ENCODE data around the gene RHOT1. TPM values are rescaled to one million over a fixed set of nuclear protein-coding genes. Genes with fewer than 3 reads are reported as not detected.
A peak's percentile ranks its signal among the peaks of the same experiment; 100 is the strongest.

Gene RHOT1
- total RNA-seq, 1 donor from 2014 or later, result 46.6 TPM

DNA sequence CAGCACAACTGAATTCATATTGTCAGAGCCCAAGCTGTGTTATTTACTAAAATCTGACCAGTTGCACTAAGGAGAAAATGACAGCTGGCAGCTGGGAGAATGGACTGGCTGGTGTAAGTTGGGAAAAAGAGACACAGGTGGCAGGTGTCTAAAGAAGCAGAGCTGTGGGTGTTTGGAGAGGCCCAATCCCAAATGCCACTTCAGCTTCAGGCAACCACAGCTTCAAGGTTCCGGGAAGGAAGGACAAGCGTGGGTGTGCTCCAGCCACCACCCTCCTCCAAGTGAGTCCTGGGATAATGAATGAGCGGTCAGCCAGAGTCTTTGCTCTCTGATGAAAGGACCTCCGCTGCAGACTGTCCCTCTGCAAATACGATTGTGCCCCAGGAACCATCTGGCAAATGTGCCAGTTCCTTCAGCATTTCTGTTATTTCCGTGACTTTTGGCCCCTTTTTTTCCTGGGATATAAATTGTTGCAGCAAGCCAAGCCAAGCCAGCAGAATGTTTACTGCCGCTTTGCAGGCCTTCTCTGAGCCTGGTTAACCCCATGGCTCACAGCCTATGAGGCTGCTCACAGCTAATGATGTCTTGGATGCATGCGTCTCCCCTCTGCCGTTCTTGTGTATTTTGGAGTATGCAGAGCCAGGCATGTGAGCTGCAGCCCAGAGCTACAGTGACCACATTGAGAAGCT is 113.9 kb downstream of the RHOT1 start:
- H3K9me3 ChIP-seq, result no peaks in the 10 kb centered on the region
- no peak overlapping the region for H3K4me3 ChIP-seq
- H3K36me3 ChIP-seq, result no peaks in the 10 kb centered on the region
- DNase-seq (no peak), ATAC-seq (peak; percentile 32)
- no peaks in the 10 kb centered on the region for H3K4me1 ChIP-seq
- no peaks in the 10 kb centered on the region for H3K27me3 ChIP-seq
- H3K27ac ChIP-seq, result no peak overlapping the region
- TF ChIP-seq, protein P1, sequence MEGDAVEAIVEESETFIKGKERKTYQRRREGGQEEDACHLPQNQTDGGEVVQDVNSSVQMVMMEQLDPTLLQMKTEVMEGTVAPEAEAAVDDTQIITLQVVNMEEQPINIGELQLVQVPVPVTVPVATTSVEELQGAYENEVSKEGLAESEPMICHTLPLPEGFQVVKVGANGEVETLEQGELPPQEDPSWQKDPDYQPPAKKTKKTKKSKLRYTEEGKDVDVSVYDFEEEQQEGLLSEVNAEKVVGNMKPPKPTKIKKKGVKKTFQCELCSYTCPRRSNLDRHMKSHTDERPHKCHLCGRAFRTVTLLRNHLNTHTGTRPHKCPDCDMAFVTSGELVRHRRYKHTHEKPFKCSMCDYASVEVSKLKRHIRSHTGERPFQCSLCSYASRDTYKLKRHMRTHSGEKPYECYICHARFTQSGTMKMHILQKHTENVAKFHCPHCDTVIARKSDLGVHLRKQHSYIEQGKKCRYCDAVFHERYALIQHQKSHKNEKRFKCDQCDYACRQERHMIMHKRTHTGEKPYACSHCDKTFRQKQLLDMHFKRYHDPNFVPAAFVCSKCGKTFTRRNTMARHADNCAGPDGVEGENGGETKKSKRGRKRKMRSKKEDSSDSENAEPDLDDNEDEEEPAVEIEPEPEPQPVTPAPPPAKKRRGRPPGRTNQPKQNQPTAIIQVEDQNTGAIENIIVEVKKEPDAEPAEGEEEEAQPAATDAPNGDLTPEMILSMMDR (IDR thresholded peaks at IDR 0.05), result no peak
- intact Hi-C loops (cut with DNase I), result loop anchor here (5.0 kb wide), 1 partner anchor 61 kb away; no protein-coding TSS in a partner anchor

- TF ChIP-seq, protein P1 (IDR thresholded peaks at IDR 0.05), result no peak
- Histone ChIP-seq H3K27ac (no peak overlapping the region), H3K9me3 (no peaks in the 10 kb centered on the region), H3K4me3 (no peak overlapping the region), H3K4me1 (no peaks in the 10 kb centered on the region), H3K27me3 (peaks cover under 1% of the 10 kb centered on the region), H3K36me3 (no peaks in the 10 kb centered on the region)
- intact Hi-C loops (cut with DNase I), result loop anchor here (5.0 kb wide), 1 partner anchor 61 kb away; no protein-coding TSS in a partner anchor
- ATAC-seq (no peak), DNase-seq (no peak)
Measured at GRCh38 chr17:32256701-32257019, 114.4 kb downstream of the RHOT1 start.

DNA sequence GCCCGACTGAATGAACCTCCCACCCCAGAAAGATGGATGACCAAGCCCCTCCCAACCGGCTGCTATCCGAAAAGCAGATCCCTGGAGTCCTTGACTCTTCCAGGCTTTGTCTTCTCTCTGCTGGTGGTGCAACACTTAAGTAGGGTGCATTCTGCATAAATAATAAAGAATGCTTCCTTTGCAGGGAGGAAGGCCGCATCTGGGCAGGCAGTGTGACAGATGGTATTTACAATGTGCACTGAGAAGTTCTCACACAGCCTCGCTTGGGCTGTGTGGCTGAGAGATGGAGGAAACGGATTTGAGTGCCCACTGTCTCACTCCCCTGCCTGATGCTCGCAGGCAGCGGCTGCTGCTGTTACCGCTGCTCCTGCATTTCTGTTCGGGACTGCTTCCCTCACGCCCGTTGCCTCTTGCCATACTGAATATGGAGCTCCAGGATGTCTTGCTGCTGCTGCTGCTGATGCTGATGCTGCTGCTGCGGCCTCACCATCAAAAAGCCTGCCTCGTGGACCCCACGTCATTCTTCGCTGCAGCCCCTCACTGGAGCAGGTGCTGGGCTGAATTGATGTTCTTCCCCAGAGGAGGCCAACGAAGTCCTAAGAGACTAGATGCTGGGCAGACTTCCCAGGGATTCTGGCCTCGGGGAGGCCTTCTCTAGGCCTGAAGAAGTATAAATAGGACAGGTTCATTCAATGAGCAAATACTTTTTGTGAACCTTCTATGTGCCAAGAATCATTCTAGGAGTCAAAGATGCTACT is 116.3 kb downstream of the RHOT1 start:
- intact Hi-C loops (cut with DNase I), result loop anchor here (5.0 kb wide), 1 partner anchor 59 kb away; no protein-coding TSS in a partner anchor
- DNase-seq, result no peak

DNA sequence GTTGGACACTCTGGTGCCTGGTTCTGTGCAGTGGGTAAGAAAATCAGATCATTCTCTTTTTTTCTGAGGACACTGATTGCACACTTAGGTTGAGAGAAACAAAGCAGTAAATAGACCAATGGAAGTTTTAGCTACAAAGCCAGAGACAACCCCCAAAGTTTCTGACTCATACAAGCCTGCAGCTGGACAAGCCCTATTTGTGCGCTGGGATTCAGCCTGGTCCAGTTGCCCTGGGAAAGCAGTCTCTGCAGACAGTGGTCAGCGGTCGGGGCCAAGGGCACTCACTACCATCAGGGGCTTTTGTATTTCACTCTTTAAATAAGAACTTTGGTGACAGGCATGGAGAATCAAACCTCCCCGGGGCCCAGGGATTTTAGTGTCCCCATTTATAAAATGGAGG is 117.3 kb downstream of the RHOT1 start:
- TF ChIP-seq, protein P1 (IDR thresholded peaks at IDR 0.05), result no peak
- ATAC-seq (no peak), DNase-seq (no peak)
- no peaks in the 10 kb centered on the region for H3K4me1 ChIP-seq
- intact Hi-C loops (cut with DNase I), result loop anchor here (5.0 kb wide), 1 partner anchor 58 kb away; no protein-coding TSS in a partner anchor
- H3K4me3 ChIP-seq, result no peak overlapping the region
- H3K9me3 ChIP-seq, result no peaks in the 10 kb centered on the region
- no peaks in the 10 kb centered on the region for H3K36me3 ChIP-seq
- no peak overlapping the region for H3K27ac ChIP-seq
- peaks cover 3% of the 10 kb centered on the region for H3K27me3 ChIP-seq

More for the DNA sequence above, 116.3 kb downstream of the RHOT1 start:
- H3K4me3 ChIP-seq, result no peak overlapping the region
- H3K4me1 ChIP-seq, result no peaks in the 10 kb centered on the region
- no peaks in the 10 kb centered on the region for H3K9me3 ChIP-seq
- no peaks in the 10 kb centered on the region for H3K36me3 ChIP-seq
- TF ChIP-seq, protein P1 (IDR thresholded peaks at IDR 0.05), result no peak
- no peak overlapping the region for H3K27ac ChIP-seq
- no peak for ATAC-seq
- H3K27me3 ChIP-seq, result peaks cover 3% of the 10 kb centered on the region

GRCh38 chr17:32261417-32261736 is 119.1 kb downstream of the RHOT1 start:
- H3K4me1 ChIP-seq, result peaks cover 2% of the 10 kb centered on the region
- H3K36me3 ChIP-seq, result no peaks in the 10 kb centered on the region
- DNase-seq (no peak), ATAC-seq (no peak)
- no peak overlapping the region for H3K27ac ChIP-seq
- no peaks in the 10 kb centered on the region for H3K9me3 ChIP-seq
- H3K4me3 ChIP-seq, result no peak overlapping the region
- H3K27me3 ChIP-seq, result peaks cover 3% of the 10 kb centered on the region
- TF ChIP-seq, protein P1 (IDR thresholded peaks at IDR 0.05), result no peak
- intact Hi-C loops (cut with DNase I), result no loop called here

Measured in upper lobe of right lung (tissue), 1 donor.